H1 (cell line): ENCODE data around the gene HOXD12. TPM values are rescaled to one million over a fixed set of nuclear protein-coding genes. Genes with fewer than 3 reads are reported as not detected.

Experiments
- CTCF ChIA-PET: fragments of 300-600 bp; sonication (Branson Sonifier 250); formaldehyde crosslinking; loops from one replicate; lab custom pipeline; 2021; ENCODE audit not compliant: partially characterized antibody; lab: Charles Lee
- POLR2A ChIA-PET: fragments of 300-600 bp; sonication (Branson Sonifier 250); formaldehyde crosslinking; loops from one replicate; lab custom pipeline; 2021; ENCODE audit warnings: inconsistent platforms; ENCODE audit not compliant: partially characterized antibody; lab: Charles Lee
- DNase-seq, 2 experiments: peaks; one replicate each; pipeline versions ENCODE4 v3.0.0 to v3.0.0-alpha.2; 2010 to 2022; ENCODE audit warnings: low spot score in 2 of 2, low read depth in 1 of 2, mixed read lengths in 1 of 2
- FAIRE-seq: peaks from 2 replicates; lab custom pipeline; 2011; peaks lifted over from hg19 to GRCh38; lab: Jason Lieb, UNC
- H2AFZ ChIP-seq: 2 replicates; pipeline ENCODE4 v1.8.1; 2012; ENCODE audit warnings: low read length, inconsistent platforms
- H2AK5ac ChIP-seq: 2 replicates; pipeline ENCODE4 v1.6.1; 2013; ENCODE audit warnings: low read depth, low read length
- H2BK120ac ChIP-seq: replicated peaks from 2 replicates; pipeline ENCODE3; 2013; ENCODE audit warnings: low read depth, low read length, inconsistent platforms
- H2BK12ac ChIP-seq: 2 replicates; pipeline ENCODE4 v1.6.1; 2013; ENCODE audit warnings: low read depth, low read length
- H2BK15ac ChIP-seq: 2 replicates; pipeline ENCODE4 v1.6.1; 2013; ENCODE audit warnings: low read length
- H2BK20ac ChIP-seq: 2 replicates; pipeline ENCODE4 v1.6.1; 2013; ENCODE audit warnings: low read length
- H2BK5ac ChIP-seq: 2 replicates; pipeline ENCODE4 v1.6.1; 2013; ENCODE audit warnings: low read depth, low read length
- H3K14ac ChIP-seq: 2 replicates; pipeline ENCODE4 v1.6.1; 2013; ENCODE audit warnings: inconsistent platforms; ENCODE audit not compliant: insufficient read length
- H3K18ac ChIP-seq: 2 replicates; pipeline ENCODE4 v1.6.1; 2013; ENCODE audit warnings: low read length; ENCODE audit errors: extremely low read depth
- H3K23ac ChIP-seq: 2 replicates; pipeline ENCODE4 v1.6.1; 2013; ENCODE audit warnings: inconsistent platforms; ENCODE audit not compliant: insufficient read length
- H3K23me2 ChIP-seq: 2 replicates; pipeline ENCODE4 v1.6.1; 2013; ENCODE audit warnings: low read depth, low read length
- H3K27ac ChIP-seq: 2 replicates; pipeline ENCODE4 v1.6.1; 2011; ENCODE audit warnings: low read depth, low read length, inconsistent platforms
- H3K27me3 ChIP-seq, 4 experiments: replicated peaks in 1 of 4; 1 replicate in 1 of 4; 2 replicates in 3 of 4; pipeline versions ENCODE4 v1.6.1 to v1.8.1; 2011 to 2013; ENCODE audit warnings: low read length in 3 of 4, mild to moderate bottlenecking in 3 of 4, inconsistent platforms in 2 of 4, mixed read lengths in 2 of 4, moderate library complexity in 1 of 4; ENCODE audit not compliant: control insufficient read depth in 3 of 4, insufficient read depth in 3 of 4; ENCODE audit errors: extremely low read depth in 1 of 4
- H3K36me3 ChIP-seq, 4 experiments: 2 replicates each; pipeline versions ENCODE4 v1.6.1 to v1.8.1; 2011 to 2013; ENCODE audit warnings: mild to moderate bottlenecking in 4 of 4, low read length in 3 of 4, moderate library complexity in 2 of 4, control low read depth in 1 of 4, inconsistent platforms in 1 of 4; ENCODE audit not compliant: insufficient read depth in 4 of 4, control insufficient read depth in 2 of 4
- H3K4ac ChIP-seq: replicated peaks from 2 replicates; pipeline ENCODE3; 2013; ENCODE audit warnings: low read length, low read depth, mixed read lengths, inconsistent platforms; ENCODE audit not compliant: insufficient read length
- H3K4me1 ChIP-seq, 4 experiments: replicated peaks in 1 of 4; 1 replicate in 1 of 4; 2 replicates in 3 of 4; pipeline versions ENCODE4 v1.6.1 to v1.8.1; 2011 to 2013; ENCODE audit warnings: low read length in 3 of 4, inconsistent platforms in 2 of 4, mixed read lengths in 1 of 4; ENCODE audit not compliant: insufficient read depth in 4 of 4, control insufficient read depth in 3 of 4
- H3K4me2 ChIP-seq, 2 experiments: 2 replicates each; pipeline versions ENCODE4 v1.6.1 to v1.8.1; 2011 to 2013; ENCODE audit warnings: low read depth in 2 of 2, low read length in 2 of 2, control low read depth in 1 of 2, inconsistent platforms in 1 of 2, mild to moderate bottlenecking in 1 of 2; ENCODE audit not compliant: insufficient read depth in 1 of 2
- H3K4me3 ChIP-seq, 4 experiments: fragments of 200-600, 300-600 bp in 1 of 4; sonication (generic), shearing (Covaris generic), sonication (Bioruptor Twin) in 1 of 4; 2 replicates each; pipeline versions ENCODE4 v1.5.1 to v1.8.1; 2011 to 2016; ENCODE audit warnings: low read length in 4 of 4, low read depth in 3 of 4, control low read depth in 2 of 4, inconsistent platforms in 2 of 4, mild to moderate bottlenecking in 2 of 4, mixed read lengths in 1 of 4, moderate library complexity in 1 of 4; ENCODE audit not compliant: insufficient read depth in 2 of 4; ENCODE audit errors: extremely low read depth in 1 of 4
- H3K56ac ChIP-seq: replicated peaks from 2 replicates; pipeline ENCODE3; 2013; ENCODE audit warnings: low read depth, mild to moderate bottlenecking, mixed read lengths, low read length, inconsistent platforms; ENCODE audit not compliant: insufficient read length
- H3K79me1 ChIP-seq: 2 replicates; pipeline ENCODE4 v1.6.1; 2013; ENCODE audit warnings: low read depth, low read length, control low read depth
- H3K79me2 ChIP-seq, 2 experiments: 2 replicates each; pipeline versions ENCODE4 v1.6.1 to v1.8.1; 2012 to 2013; ENCODE audit warnings: low read length in 2 of 2, mild to moderate bottlenecking in 2 of 2, inconsistent platforms in 1 of 2; ENCODE audit not compliant: insufficient read depth in 2 of 2, control insufficient read depth in 1 of 2
- H3K9ac ChIP-seq, 4 experiments: replicated peaks in 1 of 4; 1 replicate in 1 of 4; 2 replicates in 3 of 4; pipeline versions ENCODE4 v1.6.1 to v1.8.1; 2011 to 2013; ENCODE audit warnings: low read depth in 3 of 4, low read length in 3 of 4, control low read depth in 2 of 4, mild to moderate bottlenecking in 2 of 4, moderate library complexity in 2 of 4, inconsistent platforms in 1 of 4; ENCODE audit errors: extremely low read depth in 1 of 4
- H3K9me3 ChIP-seq, 2 experiments: 2 replicates each; pipeline versions ENCODE4 v1.6.1 to v1.8.1; 2012 to 2013; ENCODE audit warnings: mild to moderate bottlenecking in 2 of 2, moderate library complexity in 2 of 2, control low read depth in 1 of 2, inconsistent platforms in 1 of 2, low read depth in 1 of 2, low read length in 1 of 2, mixed read lengths in 1 of 2; ENCODE audit not compliant: insufficient read depth in 2 of 2
- H4K20me1 ChIP-seq, 2 experiments: replicated peaks in 1 of 2; 2 replicates each; pipeline versions ENCODE3 to v1.8.1; 2011 to 2013; ENCODE audit warnings: inconsistent platforms in 2 of 2, low read length in 2 of 2, mild to moderate bottlenecking in 1 of 2; ENCODE audit not compliant: insufficient read depth in 2 of 2, control insufficient read depth in 1 of 2
- H4K5ac ChIP-seq: 2 replicates; pipeline ENCODE4 v1.6.1; 2013; ENCODE audit warnings: low read length, low read depth, mixed read lengths, inconsistent platforms; ENCODE audit not compliant: insufficient read length
- H4K8ac ChIP-seq: 2 replicates; pipeline ENCODE4 v1.8.0; 2013; ENCODE audit warnings: mild to moderate bottlenecking, moderate library complexity, low read length, inconsistent platforms; ENCODE audit not compliant: insufficient read depth; ENCODE audit errors: extremely low read depth
- H4K91ac ChIP-seq: replicated peaks from 2 replicates; pipeline ENCODE3; 2013; ENCODE audit warnings: low read length, mixed read lengths, inconsistent platforms; ENCODE audit not compliant: insufficient read length
- ATF3 ChIP-seq: IDR thresholded peaks from 2 replicates; pipeline ENCODE4 v1.6.1; 2011; ENCODE audit warnings: low read depth, mild to moderate bottlenecking, low read length; ENCODE audit not compliant: insufficient read depth
- CBX5 ChIP-seq: fragments of 300-800, 300-1000 bp; sonication (generic); IDR thresholded peaks from 2 replicates; pipeline ENCODE4 v1.7.1; 2016; ENCODE audit warnings: antibody characterized with exemption, low read length, low read depth
- EP300 ChIP-seq, 2 experiments: IDR thresholded peaks; 1 replicate in 1 of 2; 2 replicates in 1 of 2; pipeline ENCODE4 v1.6.1; 2011 to 2012; ENCODE audit warnings: low read depth in 2 of 2, low read length in 2 of 2, mild to moderate bottlenecking in 2 of 2, borderline replicate concordance in 1 of 2, inconsistent platforms in 1 of 2, moderate library complexity in 1 of 2
- GTF2F1 ChIP-seq: IDR thresholded peaks from 2 replicates; pipeline ENCODE4 v1.6.1; 2012; ENCODE audit warnings: low read depth, low read length, improper control_type of control experiment, borderline replicate concordance
- RNF2 ChIP-seq: fragments of 200-900, 300-1000 bp; sonication (generic); IDR thresholded peaks from 2 replicates; pipeline ENCODE4 v1.7.1; 2016; ENCODE audit warnings: borderline replicate concordance, low read depth, mild to moderate bottlenecking, antibody characterized with exemption, low read length; ENCODE audit not compliant: poor library complexity, severe bottlenecking; ENCODE audit errors: missing control alignments
- SIN3A ChIP-seq, 2 experiments: IDR thresholded peaks in 1 of 2; conservative IDR thresholded peaks in 1 of 2; 2 replicates each; pipeline ENCODE4 v1.6.1; 2011 to 2012; ENCODE audit warnings: low read length in 2 of 2, improper control_type of control experiment in 1 of 2, low read depth in 1 of 2, mild to moderate bottlenecking in 1 of 2
- SP1 ChIP-seq: IDR thresholded peaks from 2 replicates; pipeline ENCODE4 v1.6.1; 2011; ENCODE audit warnings: low read depth, low read length
- SP2 ChIP-seq: IDR thresholded peaks from 2 replicates; pipeline ENCODE4 v1.6.1; 2012; ENCODE audit warnings: mild to moderate bottlenecking, low read length, inconsistent platforms
- TBP ChIP-seq: IDR thresholded peaks from 2 replicates; pipeline ENCODE4 v1.6.1; 2011; ENCODE audit warnings: low read depth, low read length, improper control_type of control experiment
- TCF12 ChIP-seq: IDR thresholded peaks from 2 replicates; pipeline ENCODE4 v1.6.1; 2011; ENCODE audit warnings: low read depth, mild to moderate bottlenecking, low read length
- USF2 ChIP-seq: IDR thresholded peaks from 2 replicates; pipeline ENCODE4 v1.6.1; 2011; ENCODE audit warnings: low read length, improper control_type of control experiment
- WGBS, 2 experiments: shearing (Covaris generic) in 1 of 2; methylation state at CpG; one replicate each; pipeline versions ENCODE4 v1.1.6 to v1.1.7; 2013 to 2015; ENCODE audit warnings: low lambda C conversion rate in 2 of 2, mixed read lengths in 2 of 2, inconsistent platforms in 1 of 2, low coverage in 1 of 2, missing lambda C conversion rate in 1 of 2; ENCODE audit not compliant: insufficient replicate concordance in 2 of 2, insufficient coverage in 1 of 2, insufficient read length in 1 of 2; ENCODE audit errors: extremely low coverage in 1 of 2, missing lambda C conversion rate in 1 of 2; 5-methylcytosine and 5-hydroxymethylcytosine counted together
- polyA plus RNA-seq, 7 experiments: library from polyadenylated mRNA; depleted of rRNA in 3 of 7; stranded (reverse) in 5 of 7; unstranded in 2 of 7; fragments of >200 nt in 5 of 7; fragments of 200-250 nt in 2 of 7; gene quantifications; 1 replicate in 5 of 7; 2 replicates in 1 of 7; 4 replicates in 1 of 7; pipeline versions ENCODE4 v1.2.1 to v1.2.3, GENCODE V29; 2011 to 2013; ENCODE audit warnings: missing spikeins in 2 of 7, mixed read lengths in 2 of 7
- total RNA-seq: library from RNA; stranded (reverse); fragmentation: NEBNext Ultra II Directional; extraction: Animal tissue kit (Norgen Biotek cat#: 25700); gene quantifications from 2 replicates; pipeline ENCODE4 v1.2.1, GENCODE V29; 2021

Gene HOXD12
- total and polyA plus RNA-seq, 2 of the 8 experiments (the other 6 are each of a cell fraction or from before 2014, with no cell fraction given): not detected

- H3K79me2 ChIP-seq: no peaks in the 10 kb centered on the region
- no peak overlapping the region for H2BK12ac ChIP-seq
- H3K27me3 ChIP-seq: peaks cover 85 to 98% (median 92%) of the 10 kb centered on the region in 4 experiments
- no peak overlapping the region for H3K56ac ChIP-seq
- H2BK20ac ChIP-seq: no peak overlapping the region
- H3K4me1 ChIP-seq: peaks cover 3 to 16% (median 7%) of the 10 kb centered on the region in 4 experiments; a peak in 6 of 7 replicates
- H3K4me2 ChIP-seq: peak overlapping the region; percentile 30 to 52; a peak in 2 of 4 replicates
- no peak overlapping the region for H3K18ac ChIP-seq
- H4K91ac ChIP-seq: no peak overlapping the region
- FAIRE-seq (no peak), DNase-seq (peak in 1 of 2 experiments; percentile 57)
- no peak overlapping the region for H2BK5ac ChIP-seq
- peaks cover 6% of the 10 kb centered on the region; the same call in 1 of the 2 replicates for H3K23me2 ChIP-seq
- H3K4ac ChIP-seq: no peak overlapping the region
- H3K9me3 ChIP-seq: no peaks in the 10 kb centered on the region; a peak in 1 of 4 replicates
- WGBS, 2 experiments: 18% methylated on average over 15 of the region's 15 CpGs; no CpG with 5 or more reads in 1 of the 2 experiments
- H3K4me3 ChIP-seq: no peak overlapping the region; a peak in 1 of 8 replicates
- H3K23ac ChIP-seq: no peak overlapping the region
- no peak overlapping the region for H2AFZ ChIP-seq
- H2AK5ac ChIP-seq: no peak overlapping the region
- peaks cover 0 to 6% (median 0%) of the 10 kb centered on the region in 4 experiments; a peak in 1 of 8 replicates for H3K36me3 ChIP-seq
- CTCF ChIA-PET: interaction anchor here (0.9 to 3.7 kb wide), 7 partner anchors 7 to 1072 kb away, joined by 3 to 26 read pairs (median 5); no protein-coding TSS in a partner anchor
- H3K27ac ChIP-seq: no peak overlapping the region
- no peaks in the 10 kb centered on the region for H3K79me1 ChIP-seq
- no peak overlapping the region for H4K5ac ChIP-seq
- H4K20me1 ChIP-seq: peaks cover 6 to 12% of the 10 kb centered on the region in 2 experiments
- POLR2A ChIA-PET: no interaction called here
- H2BK15ac ChIP-seq: no peak overlapping the region
- no peak overlapping the region for H3K14ac ChIP-seq
- H3K9ac ChIP-seq: no peak overlapping the region
- H2BK120ac ChIP-seq: no peak overlapping the region
- no peak overlapping the region for H4K8ac ChIP-seq
- no peak for TF ChIP-seq EP300 (IDR thresholded peaks at IDR 0.05; ENCODE audit: borderline replicate concordance in 1 of 2, low read depth in 2 of 2, low read length in 2 of 2)
- no peak for TF ChIP-seq SP2
- peak; percentile 41; the same call in 1 of the 2 replicates for TF ChIP-seq TCF12
- TF ChIP-seq USF2: no peak
- no peak for TF ChIP-seq ATF3
- TF ChIP-seq SP1: peak; percentile 47; the same call in 1 of the 2 replicates
- no peak for TF ChIP-seq TBP
- no peak for TF ChIP-seq SIN3A (conservative IDR thresholded peaks at IDR 0.05 in 1 of 2, IDR thresholded peaks at IDR 0.05 in 1 of 2; ENCODE audit: low read depth in 1 of 2, low read length in 2 of 2)
- no peak for TF ChIP-seq GTF2F1
- no peak for TF ChIP-seq CBX5
- TF ChIP-seq RNF2: peak; percentile 60
Measured at GRCh38 chr2:176075481-176075880, 24.1 kb upstream of the HOXD12 start.
